AG04449 (cell line): ENCODE results near the gene UBE2D2.
"Not testable (repeated sequence)": the region's sequence is repeated elsewhere in the genome, so short reads cannot be mapped to it uniquely, and the experiment has no call there.

ENCODE experiments used
- CTCF ChIA-PET: fragments of 350-600 bp; formaldehyde crosslinking; extraction: SDS; loops from one replicate; lab custom pipeline; 2021; ENCODE audit warnings: antibody characterized with exemption; lab: Yijun Ruan, JAX
- POLR2A ChIA-PET: fragments of 400-600, 350-600 bp; formaldehyde crosslinking; extraction: SDS; loops from one replicate; lab custom pipeline; 2020; ENCODE audit warnings: antibody characterized with exemption, inconsistent platforms; lab: Yijun Ruan, JAX
- DNase-seq: peaks from one replicate; pipeline ENCODE4 v3.0.0-alpha.2; 2010; ENCODE audit warnings: low read depth, low spot score
- H3K4me3 ChIP-seq: 2 replicates; pipeline ENCODE4 v1.5.1; 2011; ENCODE audit warnings: low read depth, mild to moderate bottlenecking, control low read depth, low read length
- CTCF ChIP-seq: IDR thresholded peaks from one replicate; pipeline ENCODE4 v1.5.1; 2011; ENCODE audit warnings: mild to moderate bottlenecking, moderate library complexity, low read length, control low read depth, inconsistent platforms; ENCODE audit not compliant: insufficient read depth; ENCODE audit errors: missing control alignments

UBE2D2 gene

GRCh38 chr5:139560752-139561654 lies at the start of gene UBE2D2:
TSS of gene UBE2D2 (plus strand) at chr5:139561339. CDS start at chr5:139561792, 453 bp downstream.
- POLR2A ChIA-PET, result interaction anchor here (0.6 to 1.1 kb wide), 8 partner anchors 9 to 219 kb away, joined by 3 to 6 read pairs (median 4); partner anchors contain the start of genes PAIP2 and STING1
- CTCF ChIA-PET, result interaction anchor here (0.7 to 1.7 kb wide), 3 partner anchors 42 to 139 kb away, joined by 3 to 5 read pairs (median 5); no protein-coding TSS in a partner anchor
- peak within 1 kb of the TSS; percentile 68 for H3K4me3 ChIP-seq
- peak; percentile 86 for DNase-seq
- TF ChIP-seq CTCF, result no peak

GRCh38 chr5:139512786-139513390 lies 48.3 kb upstream of the UBE2D2 start:
- ChIA-PET POLR2A (interaction anchor here (0.8 kb wide), 1 partner anchor 90 kb away, joined by 4 read pairs; no protein-coding TSS in a partner anchor), CTCF (interaction anchor here (0.7 to 14.1 kb wide), 21 partner anchors 10 to 175 kb away, joined by 3 to 730 read pairs (median 5); partner anchors contain the start of genes DNAJC18 and STING1)
- H3K4me3 ChIP-seq, result no peak overlapping the region
- DNase-seq, result no peak
- no peak for TF ChIP-seq CTCF

GRCh38 chr5:139513434-139513833 lies 47.7 kb upstream of the UBE2D2 start:
- CTCF ChIA-PET, result interaction anchor here (0.7 to 14.1 kb wide), 24 partner anchors 10 to 175 kb away, joined by 3 to 730 read pairs (median 4); partner anchors contain the start of genes DNAJC18 and STING1
- H3K4me3 ChIP-seq, DNase-seq: not testable (repeated sequence)
- POLR2A ChIA-PET, result interaction anchor here (0.7 to 0.8 kb wide), 2 partner anchors 31 to 91 kb away, joined by 3 to 4 read pairs; partner anchors contain the start of gene STING1
- TF ChIP-seq CTCF, result peak; percentile 81

- POLR2A ChIA-PET, result interaction anchor here (0.7 to 0.8 kb wide), 2 partner anchors 31 to 91 kb away, joined by 3 to 4 read pairs; partner anchors contain the start of gene STING1
- CTCF ChIA-PET, result interaction anchor here (0.6 to 14.1 kb wide), 25 partner anchors 9 to 176 kb away, joined by 3 to 730 read pairs (median 4); partner anchors contain the start of genes DNAJC18 and STING1
- no peak for DNase-seq
- no peak for TF ChIP-seq CTCF
- H3K4me3 ChIP-seq, result no peak overlapping the region
Measured at GRCh38 chr5:139513852-139514485, 47.2 kb upstream of the UBE2D2 start.

GRCh38 chr5:139514486-139514856 lies 46.7 kb upstream of the UBE2D2 start:
- ChIA-PET CTCF (interaction anchor here (0.6 to 14.1 kb wide), 21 partner anchors 9 to 176 kb away, joined by 3 to 730 read pairs (median 5); partner anchors contain the start of genes DNAJC18 and STING1), POLR2A (interaction anchor here (0.7 kb wide), 1 partner anchor 32 kb away, joined by 4 read pairs; the partner anchor contains the start of gene STING1)
- H3K4me3 ChIP-seq, result no peak overlapping the region
- TF ChIP-seq CTCF, result no peak
- no peak for DNase-seq
